Measurements from ENCODE around the gene SERAC1.

- TF ChIP-seq CTCF (conservative IDR thresholded peaks at IDR 0.05; ENCODE audit: low read depth, low read length) (no peak), POLR2A (IDR thresholded peaks at IDR 0.05; ENCODE audit: low read depth, low read length) (no peak)
These were observed 14.5 kb downstream of the SERAC1 start for GRCh38 chr6:158153576-158153975.

All from IMR-90 (cell line).